T47D (cell line): ENCODE results near the gene ERICH2.

Experiments
- DNase-seq, 2 experiments: peaks; one replicate each; pipeline versions ENCODE4 v3.0.0 to v3.0.0-alpha.2; 2011 to 2012; ENCODE audit warnings: low read depth in 1 of 2, low spot score in 1 of 2
- JUND ChIP-seq: IDR thresholded peaks from 2 replicates; pipeline ENCODE4 v1.6.1; 2012; ENCODE audit warnings: low read depth
- in situ Hi-C: cut with HindIII; loops from 2 replicates; pipeline ENCODE4 v1.10.0; 2016; ENCODE audit warnings: low sequenced_read_pairs, low pct_unique_long_range_greater_than_20kb

ERICH2 gene

GRCh38 chr2:170770606-170771420 lies 635 bp downstream of the ERICH2 start:
- TF ChIP-seq JUND, result no peak
- in situ Hi-C loops, result no loop called here

GRCh38 chr2:170771421-170771937 lies 1.3 kb downstream of the ERICH2 start:
- TF ChIP-seq JUND, result no peak
- in situ Hi-C loops, result no loop called here
- no peak for DNase-seq

More at GRCh38 chr2:170770606-170771420, 635 bp downstream of the ERICH2 start:
- DNase-seq, result peak; percentile 74 to 90

- TF ChIP-seq JUND, result no peak
- in situ Hi-C loops, result no loop called here
- no peak for DNase-seq
These were observed 2.1 kb downstream of the ERICH2 start for GRCh38 chr2:170772295-170772694.

GRCh38 chr2:170774074-170774473 lies 3.9 kb downstream of the ERICH2 start:
- in situ Hi-C loops, result no loop called here
- DNase-seq, result no peak

GRCh38 chr2:170778900-170779299 lies 8.7 kb downstream of the ERICH2 start:
- no peak for DNase-seq
- in situ Hi-C loops, result no loop called here
- no peak for TF ChIP-seq JUND

More at GRCh38 chr2:170774074-170774473, 3.9 kb downstream of the ERICH2 start:
- TF ChIP-seq JUND, result no peak

- in situ Hi-C loops, result no loop called here
- TF ChIP-seq JUND, result no peak
- no peak for DNase-seq
These were observed 9.1 kb downstream of the ERICH2 start for GRCh38 chr2:170779304-170779703.

- no peak for DNase-seq
- in situ Hi-C loops, result no loop called here
- TF ChIP-seq JUND, result no peak
These were observed 12.5 kb downstream of the ERICH2 start for GRCh38 chr2:170782673-170783072.

- no peak for TF ChIP-seq JUND
- no peak for DNase-seq
- in situ Hi-C loops, result no loop called here
These were observed 13.4 kb downstream of the ERICH2 start for GRCh38 chr2:170783549-170783948.

- in situ Hi-C loops, result no loop called here
These were observed 28.8 kb downstream of the ERICH2 start for GRCh38 chr2:170798996-170799395.

GRCh38 chr2:170806548-170806947 lies 36.4 kb downstream of the ERICH2 start:
- no peak for DNase-seq
- no peak for TF ChIP-seq JUND
- in situ Hi-C loops, result no loop called here

More at GRCh38 chr2:170798996-170799395, 28.8 kb downstream of the ERICH2 start:
- TF ChIP-seq JUND, result no peak
- no peak for DNase-seq

- no peak for TF ChIP-seq JUND
- in situ Hi-C loops, result no loop called here
- DNase-seq, result peak in 1 of 2 experiments; percentile 80
These were observed 42.8 kb downstream of the ERICH2 start for GRCh38 chr2:170812710-170813600.

- peak; percentile 65 to 74 for DNase-seq
- TF ChIP-seq JUND, result no peak
- in situ Hi-C loops, result no loop called here
These were observed 43.7 kb downstream of the ERICH2 start for GRCh38 chr2:170813611-170814532.
